ENCODE data around the gene MLXIP.
A peak's percentile ranks its signal among the peaks of the same experiment; 100 is the strongest.
"Not testable (repeated sequence)": the region's sequence is repeated elsewhere in the genome, so short reads cannot be mapped to it uniquely, and the experiment has no call there.

The MLXIP gene

GRCh38 chr12:122161682-122162081, 83.1 kb downstream of the MLXIP start:
- H3K9ac ChIP-seq (ENCODE audit: low read depth, low read length): no peak overlapping the region
- H3K9me3 ChIP-seq (ENCODE audit: control insufficient read depth, insufficient read depth, low read length): no peaks in the 10 kb centered on the region
- peaks cover 3% of the 10 kb centered on the region; the same call in 1 of the 2 replicates for H3K4me1 ChIP-seq (ENCODE audit: insufficient read depth, low read length)
- no peaks in the 10 kb centered on the region for H3K36me3 ChIP-seq (ENCODE audit: insufficient read depth, low read length)

DNA sequence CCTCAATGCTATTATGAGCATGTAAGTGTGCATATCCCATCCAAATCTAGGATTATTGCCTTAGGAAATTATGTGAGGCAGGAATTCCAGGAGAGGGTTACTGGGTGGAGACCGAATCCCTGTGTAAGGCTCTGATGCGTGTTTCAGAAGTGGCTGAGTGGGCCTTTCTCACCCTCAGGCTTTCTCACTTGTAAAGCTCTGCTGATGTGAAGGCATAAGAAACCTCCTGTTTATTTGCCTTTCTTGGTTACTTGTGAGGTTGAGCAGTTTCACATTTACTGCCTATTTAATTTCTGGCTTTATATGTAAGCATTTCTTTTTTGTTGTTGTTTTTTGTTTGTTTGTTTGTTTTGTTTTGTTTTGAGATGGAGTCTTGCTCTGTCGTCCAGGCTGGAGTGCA, 84.4 kb downstream of the MLXIP start:
- peaks cover 6% of the 10 kb centered on the region; the same call in 1 of the 2 replicates for H3K4me1 ChIP-seq (ENCODE audit: insufficient read depth, low read length)
- no peaks in the 10 kb centered on the region for H3K9me3 ChIP-seq (ENCODE audit: control insufficient read depth, insufficient read depth, low read length)
- H3K36me3 ChIP-seq (ENCODE audit: insufficient read depth, low read length): no peaks in the 10 kb centered on the region
- no peak overlapping the region for H3K9ac ChIP-seq (ENCODE audit: low read depth, low read length)

DNA sequence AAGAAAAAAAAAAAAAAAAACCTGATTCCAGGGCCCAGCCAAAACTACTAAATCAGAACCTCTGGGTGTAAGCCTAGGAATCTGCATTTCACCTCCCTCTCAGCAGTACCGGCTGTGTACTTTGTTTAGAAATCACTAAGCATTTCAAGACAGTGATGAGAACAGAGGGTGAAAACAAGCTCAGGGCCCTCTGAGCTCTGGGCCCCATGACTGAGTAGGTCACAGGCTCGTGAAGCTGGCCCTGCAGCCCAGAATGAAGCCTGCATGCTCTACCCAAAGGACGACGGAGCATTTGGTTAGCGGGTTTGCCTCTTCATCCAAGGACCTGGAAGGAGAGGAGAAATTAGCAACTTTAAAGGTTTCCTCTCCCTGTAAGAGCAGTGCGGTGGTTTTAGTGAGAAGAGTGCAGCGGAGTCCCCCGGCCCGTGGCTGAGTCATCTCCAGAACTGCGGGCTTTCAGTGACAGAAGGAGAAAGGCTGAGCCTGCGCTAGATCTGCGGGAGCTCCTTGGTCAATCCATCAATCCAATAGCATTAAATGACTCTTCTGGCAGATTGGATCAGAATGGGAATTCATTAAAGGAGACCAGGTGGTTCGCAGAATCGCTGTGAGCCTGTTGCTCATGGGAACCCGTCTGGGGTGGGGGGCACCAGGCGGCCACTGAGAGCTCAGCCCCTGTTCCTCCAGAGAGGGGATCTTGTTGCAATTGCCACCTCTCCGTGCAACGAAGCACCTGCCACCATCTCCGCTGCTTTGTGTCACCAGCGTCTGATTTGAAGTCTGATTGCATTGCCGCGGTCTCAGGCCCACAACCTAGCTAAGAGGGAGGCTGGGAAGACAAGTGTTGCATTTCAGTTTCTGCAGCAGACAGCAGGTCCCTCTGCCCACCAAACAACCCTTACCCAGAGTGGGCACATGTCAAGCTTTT, 88.1 kb downstream of the MLXIP start:
- H3K4me1 ChIP-seq (ENCODE audit: insufficient read depth, low read length): peaks cover 6% of the 10 kb centered on the region; the same call in 1 of the 2 replicates
- H3K9me3 ChIP-seq (ENCODE audit: control insufficient read depth, insufficient read depth, low read length): no peaks in the 10 kb centered on the region
- H3K9ac ChIP-seq (ENCODE audit: low read depth, low read length): no peak overlapping the region
- no peaks in the 10 kb centered on the region for H3K36me3 ChIP-seq (ENCODE audit: insufficient read depth, low read length)

DNA sequence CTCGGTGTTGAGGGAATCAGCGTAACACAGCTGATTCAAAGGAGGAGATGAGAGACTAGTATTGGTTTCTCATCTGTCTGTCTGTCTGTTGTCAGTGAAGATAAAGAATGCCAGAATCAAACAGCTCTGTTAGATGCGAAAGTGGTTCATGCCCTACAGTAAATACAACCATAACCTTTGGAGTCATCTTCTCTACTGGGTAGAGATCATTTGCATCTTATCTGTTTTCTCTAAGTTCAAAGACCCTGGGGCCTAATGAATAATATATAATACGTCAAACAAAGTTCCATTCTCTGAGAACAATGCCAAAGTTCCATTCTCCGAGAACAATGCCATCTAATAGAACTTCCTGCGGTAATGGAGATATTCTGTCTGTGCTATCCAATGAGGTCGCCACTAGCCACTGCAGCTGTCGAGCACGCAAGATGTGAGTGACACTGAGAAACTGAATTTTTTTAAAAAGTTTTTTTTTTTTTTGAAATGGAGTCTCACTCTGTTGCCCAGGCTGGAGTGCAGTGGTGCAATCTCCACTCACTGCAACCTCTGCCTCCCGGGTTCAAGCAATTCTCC, 88.9 kb downstream of the MLXIP start:
- Histone ChIP-seq H3K4me1 (ENCODE audit: insufficient read depth, low read length) (peaks cover 6% of the 10 kb centered on the region; the same call in 1 of the 2 replicates), H3K9me3 (ENCODE audit: control insufficient read depth, insufficient read depth, low read length) (no peaks in the 10 kb centered on the region), H3K36me3 (ENCODE audit: insufficient read depth, low read length) (no peaks in the 10 kb centered on the region), H3K9ac (ENCODE audit: low read depth, low read length) (no peak overlapping the region)

DNA sequence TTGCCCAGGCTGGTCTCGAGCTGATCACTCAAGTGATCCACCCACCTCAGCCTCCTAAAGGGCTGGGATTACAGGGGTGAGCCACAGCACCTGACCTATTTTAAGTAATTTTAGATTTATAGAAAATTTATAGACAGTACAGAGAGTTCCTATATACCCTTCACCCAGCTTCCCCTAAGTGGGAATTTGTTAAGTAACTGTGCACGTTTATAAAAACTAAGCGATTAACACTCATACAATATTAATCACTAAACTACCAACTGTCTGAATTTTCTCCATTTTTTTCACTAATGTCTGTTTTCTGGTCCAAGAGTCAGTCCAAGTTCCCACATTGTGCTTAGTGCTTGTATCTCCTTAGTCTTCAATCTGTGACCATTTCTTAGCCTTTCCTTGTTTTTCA, 89.9 kb downstream of the MLXIP start:
- H3K9ac ChIP-seq (ENCODE audit: low read depth, low read length): no peak overlapping the region
- H3K36me3 ChIP-seq (ENCODE audit: insufficient read depth, low read length): no peaks in the 10 kb centered on the region
- peaks cover 6% of the 10 kb centered on the region; the same call in 1 of the 2 replicates for H3K4me1 ChIP-seq (ENCODE audit: insufficient read depth, low read length)
- H3K9me3 ChIP-seq (ENCODE audit: control insufficient read depth, insufficient read depth, low read length): no peaks in the 10 kb centered on the region

- Histone ChIP-seq H3K4me1 (ENCODE audit: insufficient read depth, low read length) (peaks cover 6% of the 10 kb centered on the region; the same call in 1 of the 2 replicates), H3K9me3 (ENCODE audit: control insufficient read depth, insufficient read depth, low read length) (no peaks in the 10 kb centered on the region), H3K9ac (ENCODE audit: low read depth, low read length) (no peak overlapping the region), H3K36me3 (ENCODE audit: insufficient read depth, low read length) (no peaks in the 10 kb centered on the region)
These were observed 92.8 kb downstream of the MLXIP start for GRCh38 chr12:122171399-122171798.

DNA sequence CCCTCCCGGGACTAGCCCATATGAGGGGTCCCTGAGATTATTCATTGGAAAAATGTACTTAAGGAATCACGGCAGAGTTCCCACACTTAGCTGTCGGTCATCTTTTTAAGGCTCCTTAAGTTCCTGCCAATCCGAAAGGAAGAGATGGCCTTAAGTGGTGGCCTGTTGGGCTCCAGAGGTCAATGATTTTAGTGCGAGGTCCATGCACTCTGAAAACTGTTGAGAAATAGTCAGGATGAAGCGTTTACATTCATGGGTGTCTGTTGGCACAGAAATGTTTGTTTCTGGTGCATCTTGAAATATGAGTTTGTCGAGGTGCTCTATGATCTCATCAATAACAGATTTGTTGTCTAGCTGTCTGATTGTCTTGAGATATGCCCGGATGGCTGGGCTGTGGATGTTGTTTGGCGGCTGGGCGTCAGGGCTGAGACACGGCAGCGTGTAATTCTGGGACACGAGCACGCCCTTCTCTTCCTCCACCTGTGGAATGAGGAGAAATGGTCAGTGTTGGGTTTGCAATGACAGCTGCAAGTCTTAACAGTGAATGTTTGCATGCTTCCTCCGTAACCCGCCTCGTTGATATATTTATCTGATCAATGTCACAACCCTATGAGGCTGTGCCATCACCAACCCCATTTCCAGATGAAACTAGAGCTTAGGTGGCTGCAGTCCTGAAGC, 93.8 kb downstream of the MLXIP start:
- Histone ChIP-seq H3K4me1 (ENCODE audit: insufficient read depth, low read length) (no peaks in the 10 kb centered on the region), H3K9ac (ENCODE audit: low read depth, low read length) (no peak overlapping the region), H3K9me3 (ENCODE audit: control insufficient read depth, insufficient read depth, low read length) (no peaks in the 10 kb centered on the region), H3K36me3 (ENCODE audit: insufficient read depth, low read length) (no peaks in the 10 kb centered on the region)

DNA sequence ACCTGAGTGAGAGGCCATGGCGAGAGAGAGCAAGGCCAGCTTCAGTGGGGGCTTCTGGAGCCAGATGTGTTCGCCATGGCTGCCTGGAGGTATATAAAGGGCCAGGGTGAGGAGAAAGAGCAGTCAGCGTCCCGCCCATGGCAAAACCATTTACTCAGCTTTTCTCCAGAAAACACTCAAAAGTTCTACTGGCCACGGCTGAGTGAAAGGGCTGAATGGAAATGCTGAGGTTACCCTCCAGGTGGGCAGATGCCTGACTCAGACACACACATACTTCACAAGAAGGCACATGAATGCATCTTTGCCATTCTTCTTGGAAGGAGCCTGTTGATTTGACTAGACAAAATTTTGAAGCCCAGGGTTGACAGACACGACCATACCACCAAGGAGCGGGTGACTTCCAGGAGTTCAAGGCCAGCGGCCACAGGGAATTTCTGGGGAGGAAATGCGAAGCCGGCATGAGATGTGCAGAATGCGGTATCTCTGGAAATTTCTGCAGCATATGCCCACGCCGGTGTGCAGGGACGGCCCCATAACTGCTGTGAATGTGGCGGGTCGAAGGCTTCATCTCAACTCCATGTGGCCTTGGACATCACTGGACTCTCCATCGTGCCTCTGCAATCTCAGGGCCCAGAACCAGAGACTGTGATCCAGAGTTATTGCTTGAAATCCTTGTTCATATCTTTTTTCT, 95.7 kb downstream of the MLXIP start, which contains the start of gene IL31:
TSS of gene IL31 (minus strand) at position 67 of the 691 bp plus-strand sequence. CDS start at position 18, 49 bp downstream.
- Histone ChIP-seq H3K36me3 (ENCODE audit: insufficient read depth, low read length) (no peaks in the 10 kb centered on the region), H3K9ac (ENCODE audit: low read depth, low read length) (no peak within 1 kb of the TSS), H3K4me1 (ENCODE audit: insufficient read depth, low read length) (no peaks in the 10 kb centered on the region), H3K9me3 (ENCODE audit: control insufficient read depth, insufficient read depth, low read length) (no peaks in the 10 kb centered on the region)

DNA sequence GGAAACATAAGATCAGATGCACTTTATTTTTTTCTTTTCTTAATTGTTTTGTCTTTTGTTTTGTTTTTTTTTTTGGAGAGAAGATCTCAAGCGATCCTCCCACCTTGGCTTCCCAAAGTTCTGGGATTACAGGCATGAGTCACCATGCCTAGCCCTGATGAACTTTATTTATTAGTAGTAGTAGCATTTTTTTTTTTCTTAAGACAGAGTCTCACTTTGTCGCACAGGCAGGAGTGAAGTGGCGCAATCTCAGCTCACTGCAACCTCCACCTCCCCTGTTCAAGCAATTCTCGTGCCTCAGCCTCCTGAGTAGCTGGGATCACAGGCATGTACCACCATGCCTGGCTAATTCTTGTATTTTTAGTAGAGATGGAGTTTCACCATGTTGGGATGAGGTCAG, 97.9 kb downstream of the MLXIP start:
- not testable (repeated sequence) for H3K9me3 ChIP-seq (ENCODE audit: control insufficient read depth, insufficient read depth, low read length); H3K36me3 ChIP-seq (ENCODE audit: insufficient read depth, low read length); H3K4me1 ChIP-seq (ENCODE audit: insufficient read depth, low read length); H3K9ac ChIP-seq (ENCODE audit: low read depth, low read length)

DNA sequence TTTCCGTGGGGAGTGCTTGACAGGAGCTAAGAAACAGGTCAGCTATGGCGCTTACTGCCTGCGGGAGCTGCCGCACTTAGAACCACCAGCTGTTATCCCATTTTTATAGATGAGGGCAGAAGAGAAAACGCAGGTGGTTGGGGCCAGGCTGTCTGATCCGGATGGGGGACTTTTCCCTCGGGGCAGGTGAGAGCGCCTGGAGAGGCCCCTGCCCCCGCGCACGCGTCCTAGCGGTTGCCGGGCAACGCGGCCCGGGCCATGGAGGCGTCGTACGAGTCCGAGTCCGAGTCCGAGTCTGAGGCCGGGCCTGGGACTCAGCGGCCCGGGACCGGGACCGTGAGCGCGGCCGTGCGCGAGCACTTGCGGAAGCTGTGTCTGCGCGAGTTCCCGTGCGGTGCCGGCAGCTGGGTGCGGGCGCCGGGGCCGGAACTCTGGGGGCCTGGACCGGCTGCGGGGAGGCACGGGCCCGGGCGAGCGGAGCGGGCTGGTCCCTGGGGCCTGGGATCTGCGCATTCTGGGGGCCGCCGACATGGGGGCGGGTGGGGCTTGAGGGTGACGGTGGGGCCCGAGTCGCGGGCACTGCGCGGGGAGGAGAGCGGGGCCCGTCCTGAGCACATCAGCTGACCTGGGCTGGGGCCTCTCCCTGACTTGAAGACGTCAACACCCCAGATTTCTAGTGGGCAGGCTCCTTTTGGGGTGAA, 104.5 kb downstream of the MLXIP start, which contains the start of gene LRRC43:
TSS of gene LRRC43 (plus strand) at position 237 of the 701 bp plus-strand sequence. CDS start at position 259, 22 bp downstream.
- H3K9ac ChIP-seq (ENCODE audit: low read depth, low read length): peak within 1 kb of the TSS; percentile 60; the same call in 1 of the 2 replicates
- H3K36me3 ChIP-seq (ENCODE audit: insufficient read depth, low read length): no peaks in the 10 kb centered on the region
- H3K4me1 ChIP-seq (ENCODE audit: insufficient read depth, low read length): peaks cover 5% of the 10 kb centered on the region; the same call in 1 of the 2 replicates
- no peaks in the 10 kb centered on the region for H3K9me3 ChIP-seq (ENCODE audit: control insufficient read depth, insufficient read depth, low read length)

DNA sequence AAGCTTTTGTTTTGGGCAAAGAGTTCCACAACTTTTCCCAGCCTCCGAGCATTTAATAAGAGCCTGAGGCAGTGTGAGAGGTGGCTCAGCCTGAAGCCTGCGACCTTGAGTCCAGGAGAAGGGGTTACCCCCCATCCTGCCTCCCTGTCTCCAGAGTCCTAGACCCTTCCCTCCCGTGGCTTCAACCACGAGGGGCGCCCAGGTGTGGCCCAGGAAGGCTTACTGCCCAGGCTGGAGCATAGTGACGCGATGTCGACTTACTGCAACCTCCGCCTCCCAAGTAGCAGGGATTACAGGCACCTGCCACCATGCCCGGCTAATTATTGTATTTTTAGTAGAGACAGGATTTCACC, 105.0 kb downstream of the MLXIP start:
- Histone ChIP-seq H3K9me3 (ENCODE audit: control insufficient read depth, insufficient read depth, low read length) (no peaks in the 10 kb centered on the region), H3K9ac (ENCODE audit: low read depth, low read length) (peak overlapping the region; percentile 60; the same call in 1 of the 2 replicates), H3K4me1 (ENCODE audit: insufficient read depth, low read length) (peaks cover 5% of the 10 kb centered on the region; the same call in 1 of the 2 replicates), H3K36me3 (ENCODE audit: insufficient read depth, low read length) (no peaks in the 10 kb centered on the region)

GRCh38 chr12:122184517-122184916, 106.0 kb downstream of the MLXIP start:
- Histone ChIP-seq H3K9ac (ENCODE audit: low read depth, low read length) (no peak overlapping the region), H3K9me3 (ENCODE audit: control insufficient read depth, insufficient read depth, low read length) (no peaks in the 10 kb centered on the region), H3K36me3 (ENCODE audit: insufficient read depth, low read length) (no peaks in the 10 kb centered on the region), H3K4me1 (ENCODE audit: insufficient read depth, low read length) (peaks cover 5% of the 10 kb centered on the region; the same call in 1 of the 2 replicates)

DNA sequence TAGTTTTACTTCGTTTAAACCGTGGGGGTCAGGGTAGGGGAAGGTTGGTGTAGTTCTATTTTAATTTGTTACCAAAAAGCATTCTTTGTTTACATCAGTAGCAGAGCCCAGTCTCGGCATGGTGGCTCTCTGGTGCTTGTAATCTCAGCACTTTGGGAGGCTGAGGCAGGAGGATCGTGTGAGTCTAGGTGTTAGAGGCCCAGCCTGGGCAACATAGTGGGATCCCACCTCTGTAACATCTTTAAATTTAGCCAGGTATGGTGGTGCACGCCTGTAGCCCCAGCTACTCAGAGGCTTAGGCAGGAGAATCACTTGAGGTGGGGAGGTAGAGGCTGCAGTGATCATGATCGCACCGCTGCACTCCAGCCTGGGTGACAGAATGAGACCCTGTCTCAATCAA, 106.5 kb downstream of the MLXIP start:
- Histone ChIP-seq H3K9ac (ENCODE audit: low read depth, low read length) (no peak overlapping the region), H3K36me3 (ENCODE audit: insufficient read depth, low read length) (no peaks in the 10 kb centered on the region), H3K9me3 (ENCODE audit: control insufficient read depth, insufficient read depth, low read length) (no peaks in the 10 kb centered on the region), H3K4me1 (ENCODE audit: insufficient read depth, low read length) (peaks cover 5% of the 10 kb centered on the region; the same call in 1 of the 2 replicates)

Measured in ES-I3 (cell line).